Stimulated activated CD4-positive, alpha-beta T cell treated with anti-CD3 and anti-CD28 coated beads, Interleukin-2, amount 100 ng/mL, for 4 hours (primary cell): Measurements from ENCODE around the gene FAM83E.

ENCODE experiments used
- DNase-seq: peaks from one replicate; pipeline ENCODE4 v3.0.0-alpha.2; 2020; ENCODE audit warnings: low read depth

The FAM83E gene

GRCh38 chr19:48575931-48576622 is 38.8 kb downstream of the FAM83E start:
- no peak for DNase-seq

DNA sequence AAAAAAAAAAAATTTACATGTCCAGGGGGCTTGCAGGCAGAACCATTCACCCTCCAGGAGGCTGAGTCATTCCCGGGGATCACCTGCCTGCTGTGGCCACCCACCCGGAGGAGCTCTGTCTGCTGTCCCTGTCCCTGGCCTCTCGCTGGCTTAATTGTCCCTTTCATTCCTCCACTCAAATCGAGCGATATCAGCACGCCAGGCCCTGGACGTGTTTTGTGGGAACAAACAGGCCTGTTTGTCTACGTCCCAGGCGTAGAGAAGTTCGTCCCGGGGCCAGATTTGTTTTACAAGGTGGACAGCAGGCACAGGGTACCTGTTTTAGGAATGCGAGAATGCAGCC is 41.7 kb downstream of the FAM83E start:
- DNase-seq = no peak

- no peak for DNase-seq
Measured at GRCh38 chr19:48571378-48572162, 43.3 kb downstream of the FAM83E start.

DNA sequence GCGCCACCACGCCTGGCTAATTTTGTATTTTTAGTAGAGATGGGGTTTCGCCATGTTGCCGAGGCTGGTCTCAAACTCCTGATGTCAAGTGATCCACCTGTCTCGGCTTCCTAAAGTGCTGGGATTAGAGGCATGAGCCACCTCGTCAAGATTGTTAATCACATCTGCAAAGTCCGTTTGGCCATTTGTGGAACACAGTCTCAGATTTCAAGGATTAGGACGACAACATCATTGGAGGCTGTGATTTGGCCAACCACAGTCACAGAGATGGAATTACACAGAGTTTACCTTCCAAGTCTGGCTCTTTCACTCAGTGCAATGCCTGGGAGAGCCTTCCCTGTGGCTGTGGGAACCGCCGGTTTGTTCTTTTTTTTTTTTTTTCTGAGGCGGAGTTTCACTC is 45.1 kb downstream of the FAM83E start:
- no peak for DNase-seq

GRCh38 chr19:48568345-48568886 is 46.5 kb downstream of the FAM83E start:
- no peak for DNase-seq

DNA sequence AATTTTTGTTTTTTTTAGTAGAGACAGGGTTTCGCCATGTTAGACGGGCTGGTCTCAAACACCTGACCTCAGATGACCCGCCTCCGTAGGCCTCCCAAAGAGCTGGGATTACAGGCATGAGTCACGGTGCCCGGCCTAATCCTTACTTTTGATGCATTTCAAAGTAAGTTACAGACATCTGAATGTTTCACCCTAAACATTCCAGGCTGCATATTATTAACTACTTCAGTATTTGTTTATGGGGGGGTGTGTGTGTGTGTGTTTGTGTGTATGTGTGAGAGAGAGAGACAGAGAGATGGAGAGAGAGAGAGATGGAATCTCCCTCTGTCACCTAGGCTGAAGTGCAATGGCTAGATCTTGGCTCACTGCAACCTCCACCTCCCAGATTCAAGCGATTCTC is 49.8 kb downstream of the FAM83E start:
- no peak for DNase-seq
